ENCODE measurements around the gene SCAF11.

Gene SCAF11

GRCh38 chr12:45909041-45909713, 81.2 kb downstream of the SCAF11 start:
- DNase-seq = no peak

- DNase-seq = no peak
These were observed 82.4 kb downstream of the SCAF11 start for GRCh38 chr12:45907955-45908354.

- no peak for DNase-seq
These were observed 92.3 kb downstream of the SCAF11 start for GRCh38 chr12:45898094-45898493.

GRCh38 chr12:45895961-45896360, 94.4 kb downstream of the SCAF11 start:
- no peak for DNase-seq

GRCh38 chr12:45893240-45893639, 97.1 kb downstream of the SCAF11 start:
- DNase-seq = no peak

GRCh38 chr12:45890276-45890675, 100.1 kb downstream of the SCAF11 start:
- no peak for DNase-seq

- no peak for DNase-seq
These were observed 102.8 kb downstream of the SCAF11 start for GRCh38 chr12:45887544-45887943.

- no peak for DNase-seq
These were observed 103.7 kb downstream of the SCAF11 start for GRCh38 chr12:45886685-45887084.

- DNase-seq = no peak
These were observed 107.2 kb downstream of the SCAF11 start for GRCh38 chr12:45883187-45883586.

- no peak for DNase-seq
These were observed 109.8 kb downstream of the SCAF11 start for GRCh38 chr12:45880533-45880932.

- DNase-seq = no peak
These were observed 110.9 kb downstream of the SCAF11 start for GRCh38 chr12:45879363-45879895.

GRCh38 chr12:45878630-45879255, 111.6 kb downstream of the SCAF11 start:
- no peak for DNase-seq

GRCh38 chr12:45877069-45877468, 113.3 kb downstream of the SCAF11 start:
- DNase-seq = no peak

GRCh38 chr12:45872446-45872845, 117.9 kb downstream of the SCAF11 start:
- no peak for DNase-seq

Measured in stimulated activated CD8-positive, alpha-beta memory T cell treated with anti-CD3 and anti-CD28 coated beads, Interleukin-4, amount 100 ng/mL, for 48 hours (primary cell).